Amniotic stem cell (primary cell): ENCODE data around the gene CTSD.
A peak's percentile ranks its signal among the peaks of the same experiment; 100 is the strongest.

ENCODE experiments used
- DNase-seq: peaks from one replicate; lab custom pipeline; 2025; lab: John Stamatoyannopoulos, UW

The CTSD gene

GRCh38 chr11:1755692-1756561, 7.8 kb downstream of the CTSD start:
- no peak for DNase-seq

GRCh38 chr11:1755344-1755691, 8.4 kb downstream of the CTSD start:
- no peak for DNase-seq

- no peak for DNase-seq
Measured at GRCh38 chr11:1754376-1755150, 9.2 kb downstream of the CTSD start.

GRCh38 chr11:1753929-1754305, 9.8 kb downstream of the CTSD start:
- DNase-seq: no peak

- DNase-seq: no peak
Measured at GRCh38 chr11:1753229-1753928, 10.3 kb downstream of the CTSD start.

- DNase-seq: no peak
Measured at GRCh38 chr11:1752907-1753228, 10.9 kb downstream of the CTSD start.

- no peak for DNase-seq
Measured at GRCh38 chr11:1751999-1752906, 11.5 kb downstream of the CTSD start.

GRCh38 chr11:1751531-1751921, 12.2 kb downstream of the CTSD start:
- DNase-seq: no peak

GRCh38 chr11:1750840-1751530, 12.7 kb downstream of the CTSD start:
- DNase-seq: no peak

GRCh38 chr11:1750481-1750839, 13.3 kb downstream of the CTSD start, which contains the start of gene IFITM10:
Gene IFITM10 (minus strand): TSS chr11:1750595. CDS start chr11:1750442, 153 bp downstream.
- no peak for DNase-seq

- peak; percentile 59 for DNase-seq
Measured at GRCh38 chr11:1749395-1750351, 14.1 kb downstream of the CTSD start.

- no peak for DNase-seq
Measured at GRCh38 chr11:1748636-1749394, 14.9 kb downstream of the CTSD start.

GRCh38 chr11:1747753-1748635, 15.7 kb downstream of the CTSD start:
- no peak for DNase-seq

GRCh38 chr11:1746956-1747752, 16.6 kb downstream of the CTSD start:
- DNase-seq: no peak

- DNase-seq: no peak
Measured at GRCh38 chr11:1746511-1746931, 17.2 kb downstream of the CTSD start.

GRCh38 chr11:1745701-1746320, 17.9 kb downstream of the CTSD start:
- no peak for DNase-seq
